ENCODE results near the gene CSF2RB.

The CSF2RB gene

DNA sequence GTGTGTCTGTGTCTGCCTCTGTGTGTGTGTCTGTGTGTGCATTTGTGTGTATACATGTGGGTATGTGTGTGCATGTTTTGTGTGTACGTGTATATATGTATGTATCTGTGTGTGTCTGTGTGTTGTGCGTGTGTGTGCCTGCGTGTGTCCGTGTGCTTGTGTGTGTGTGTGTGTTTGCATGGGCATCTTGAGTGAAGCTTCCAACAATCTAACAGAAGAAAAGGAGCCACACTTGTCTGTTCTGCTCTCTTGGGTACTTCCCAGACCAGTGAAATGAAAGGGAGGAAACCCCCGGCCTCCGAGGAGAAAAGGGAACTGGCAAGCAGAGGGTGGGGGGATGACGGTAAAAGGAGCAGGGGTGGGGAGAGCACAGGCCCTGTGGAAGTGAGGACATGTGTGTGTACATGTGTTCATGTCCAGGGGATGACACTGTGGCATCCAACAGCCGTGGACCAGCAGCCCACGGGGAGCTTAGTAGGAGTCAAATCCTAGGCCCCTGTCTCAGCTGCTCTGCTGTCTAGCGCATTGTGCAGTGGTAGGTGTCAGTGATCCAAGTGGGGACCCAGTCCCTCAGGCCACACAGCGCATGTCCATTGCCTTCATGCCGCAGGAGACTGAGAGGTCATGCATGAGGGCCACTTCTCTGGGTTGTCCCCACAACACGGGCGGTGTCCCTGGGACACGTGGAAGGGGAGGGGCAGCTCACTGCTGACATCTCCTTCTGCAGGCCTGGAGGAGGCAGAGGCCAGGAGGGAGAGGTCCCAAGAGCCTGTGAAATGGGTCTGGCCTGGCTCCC, 8.1 kb downstream of the CSF2RB start:
- no peak for DNase-seq (ENCODE audit: low spot score)

DNA sequence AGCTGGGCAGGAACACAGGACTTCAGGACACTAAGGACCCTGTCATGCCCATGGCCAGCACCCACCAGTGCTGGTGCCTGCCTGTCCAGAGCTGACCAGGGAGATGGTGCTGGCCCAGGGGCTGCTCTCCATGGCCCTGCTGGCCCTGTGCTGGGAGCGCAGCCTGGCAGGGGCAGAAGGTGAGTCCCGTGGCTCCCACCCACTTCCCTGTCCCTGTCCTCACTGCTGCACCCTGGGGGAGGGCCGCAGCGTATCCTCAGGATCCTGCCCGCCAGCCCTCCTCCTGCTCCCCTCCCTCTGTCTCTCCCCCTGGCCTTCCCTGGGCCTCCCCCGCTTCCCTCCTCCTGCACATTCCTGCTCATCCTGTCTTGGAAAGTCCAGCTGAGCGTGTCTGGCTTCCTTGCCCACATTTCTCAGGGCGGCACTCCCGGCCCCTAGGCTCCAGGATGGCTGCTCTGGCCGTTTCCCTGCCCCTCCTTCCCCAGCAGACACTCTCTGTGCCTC, 8.7 kb downstream of the CSF2RB start:
- DNase-seq (ENCODE audit: low spot score): no peak

DNA sequence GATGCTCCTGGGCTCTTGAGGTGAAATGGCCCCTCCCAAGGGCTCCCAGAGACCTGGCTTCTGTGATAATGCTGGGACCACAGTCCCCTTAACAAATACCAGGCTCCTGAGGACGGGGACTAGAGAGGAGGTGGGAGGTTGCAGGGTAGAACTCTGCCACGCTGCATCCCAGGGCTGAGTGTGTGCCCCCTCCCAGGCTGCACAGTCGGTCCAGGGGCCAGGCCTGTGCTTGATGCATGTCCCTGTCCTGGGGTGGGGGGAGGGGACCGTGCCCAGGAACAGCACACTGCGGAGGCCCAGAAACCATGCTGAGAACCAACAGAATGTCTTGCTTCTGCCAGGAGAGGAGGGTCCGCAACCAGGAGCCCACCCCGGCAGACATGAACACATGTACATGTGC, 9.3 kb downstream of the CSF2RB start:
- DNase-seq (ENCODE audit: low spot score): no peak

DNA sequence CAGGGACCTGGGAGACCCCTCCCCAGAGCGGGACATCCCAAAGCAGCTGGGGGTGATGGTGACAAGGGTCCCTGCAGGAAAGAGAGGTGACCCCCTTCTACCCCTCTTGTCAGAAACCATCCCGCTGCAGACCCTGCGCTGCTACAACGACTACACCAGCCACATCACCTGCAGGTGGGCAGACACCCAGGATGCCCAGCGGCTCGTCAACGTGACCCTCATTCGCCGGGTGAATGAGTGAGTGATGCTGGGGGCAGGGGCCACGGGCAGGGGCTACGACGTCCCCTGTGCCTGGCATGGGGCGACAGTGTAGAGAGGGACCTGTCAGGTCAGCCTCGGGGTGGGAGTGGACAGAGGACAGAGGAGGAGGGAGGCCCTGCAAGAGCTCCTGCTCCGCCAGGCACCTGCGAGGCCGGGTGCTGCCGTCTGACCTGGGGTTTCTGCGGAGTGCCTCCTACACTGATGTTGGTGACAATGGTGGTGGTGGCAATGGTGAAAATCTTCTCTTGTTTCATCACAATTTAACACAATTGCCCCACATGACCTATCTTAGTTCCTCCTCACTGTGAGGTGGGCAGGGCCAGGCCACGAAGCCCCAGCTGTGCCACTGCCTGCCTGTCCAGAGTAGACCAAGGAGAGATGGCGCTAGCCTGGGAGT, 9.8 kb downstream of the CSF2RB start:
- DNase-seq (ENCODE audit: low spot score): no peak

DNA sequence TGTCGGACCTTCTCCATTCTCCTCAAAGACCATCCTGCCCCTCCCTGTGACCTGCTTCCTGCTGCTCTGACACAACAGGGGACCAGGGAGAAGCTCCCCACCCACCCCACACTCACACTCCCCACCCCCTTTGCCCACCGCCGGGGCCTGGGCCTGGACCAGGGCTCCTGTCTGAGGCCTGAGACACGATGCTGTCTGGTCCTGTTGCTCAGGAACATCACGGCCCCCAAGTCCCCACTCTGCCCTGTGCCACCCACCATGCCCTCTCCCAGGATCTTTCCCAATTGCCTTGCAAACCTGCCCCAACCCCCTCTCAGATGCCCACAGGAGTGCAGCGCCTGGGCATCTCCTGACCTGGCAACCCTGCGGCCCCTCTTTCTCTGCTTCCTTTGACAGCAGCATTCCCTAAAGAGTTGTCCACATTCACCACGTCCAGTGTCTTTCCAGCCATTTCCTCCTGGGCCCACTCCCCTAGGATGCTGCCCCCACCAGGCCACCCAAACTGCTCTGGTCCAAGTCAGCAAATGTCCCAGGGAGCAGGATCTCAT, 10.8 kb downstream of the CSF2RB start:
- no peak for DNase-seq (ENCODE audit: low spot score)

DNA sequence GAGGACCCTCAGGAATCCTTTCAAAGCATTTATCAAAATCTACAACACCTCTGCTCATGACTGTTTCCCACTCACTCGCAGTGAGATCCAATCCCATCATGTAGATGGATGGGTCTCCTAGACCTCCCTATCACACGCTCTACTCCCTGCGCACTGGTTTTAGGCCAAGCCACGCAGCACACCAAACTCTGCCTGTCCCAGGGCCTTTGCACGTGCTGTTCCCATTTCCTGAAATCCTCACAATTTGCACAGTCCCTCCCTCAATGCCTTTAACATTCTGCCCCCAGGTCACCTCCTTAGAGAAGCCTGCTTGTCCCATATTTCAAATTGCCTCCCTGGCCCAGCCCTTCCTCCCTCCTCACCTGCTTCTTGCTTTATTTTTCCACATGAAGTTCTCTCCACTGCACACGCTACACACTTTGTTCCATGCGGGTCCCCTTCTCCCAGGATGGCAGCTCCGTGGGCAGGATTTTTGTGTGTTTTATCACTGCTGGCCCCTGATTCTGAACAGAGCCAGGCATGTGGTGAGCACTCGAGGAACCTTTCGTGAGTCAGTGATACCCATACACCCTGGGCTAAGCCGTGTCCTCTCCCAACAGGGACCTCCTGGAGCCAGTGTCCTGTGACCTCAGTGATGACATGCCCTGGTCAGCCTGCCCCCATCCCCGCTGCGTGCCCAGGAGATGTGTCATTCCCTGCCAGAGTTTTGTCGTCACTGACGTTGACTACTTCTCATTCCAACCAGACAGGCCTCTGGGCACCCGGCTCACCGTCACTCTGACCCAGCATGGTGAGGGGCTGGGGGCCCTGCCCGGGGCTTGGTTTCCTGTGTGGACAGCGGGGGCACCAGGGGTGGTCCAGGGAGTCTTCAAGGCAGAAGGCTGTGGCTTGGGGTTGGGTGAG, 12.2 kb downstream of the CSF2RB start:
- DNase-seq (ENCODE audit: low spot score): no peak

DNA sequence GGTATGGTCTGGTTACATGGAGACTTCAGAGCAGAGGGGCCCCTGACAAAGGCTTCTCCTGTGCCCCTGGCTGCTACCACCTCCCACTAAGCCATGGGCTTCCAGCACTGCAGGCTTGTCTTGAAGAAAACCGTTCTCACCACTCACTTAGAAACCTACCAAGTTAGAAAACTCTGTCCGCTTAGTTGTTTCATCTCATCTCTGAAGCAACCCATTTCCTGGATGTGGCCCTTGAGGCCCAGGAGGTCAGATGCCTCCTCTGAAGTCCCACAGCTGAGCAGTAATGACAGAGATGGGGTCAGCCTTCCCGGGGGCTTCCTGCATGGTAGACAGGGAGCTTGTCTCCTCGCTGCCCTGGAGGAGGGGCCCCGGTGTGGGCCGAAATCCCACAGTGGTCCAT, 12.9 kb downstream of the CSF2RB start:
- DNase-seq (ENCODE audit: low spot score): no peak

- no peak for DNase-seq (ENCODE audit: low spot score)
These were observed 13.4 kb downstream of the CSF2RB start for GRCh38 chr22:36926721-36927435.

GRCh38 chr22:36927671-36928070, 14.2 kb downstream of the CSF2RB start:
- no peak for DNase-seq (ENCODE audit: low spot score)

- no peak for DNase-seq (ENCODE audit: low spot score)
These were observed 14.8 kb downstream of the CSF2RB start for GRCh38 chr22:36928196-36928595.

DNA sequence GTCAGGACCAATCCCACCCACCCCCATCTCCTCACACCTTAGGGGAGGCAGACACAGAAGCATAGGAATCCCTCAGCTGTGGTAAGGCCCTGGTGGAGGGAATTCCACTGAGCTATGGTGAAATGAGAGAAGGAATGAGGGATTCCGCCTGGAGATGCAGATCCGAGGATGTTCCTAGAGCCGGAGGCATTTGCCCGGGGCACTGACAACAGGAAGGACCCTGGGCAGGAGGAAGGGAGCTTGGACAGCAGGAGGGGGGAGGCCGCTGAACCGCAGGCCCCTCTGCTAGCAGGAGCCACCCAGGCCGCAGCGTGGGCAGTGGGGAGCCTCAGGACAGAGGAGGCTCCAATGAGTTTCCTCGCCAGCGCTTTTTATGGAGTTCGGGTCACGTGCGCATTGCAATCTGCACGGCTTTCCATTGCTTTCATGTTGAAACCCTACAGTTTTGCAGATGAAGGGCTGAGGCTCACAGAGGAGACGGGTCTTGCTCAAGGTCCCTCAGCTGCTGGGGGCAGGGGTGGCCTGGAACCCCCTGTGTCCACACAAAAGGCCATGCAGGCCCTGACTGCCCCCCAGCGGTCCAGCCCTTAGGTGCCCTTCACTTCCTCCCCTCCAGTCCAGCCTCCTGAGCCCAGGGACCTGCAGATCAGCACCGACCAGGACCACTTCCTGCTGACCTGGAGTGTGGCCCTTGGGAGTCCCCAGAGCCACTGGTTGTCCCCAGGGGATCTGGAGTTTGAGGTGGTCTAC, 15.5 kb downstream of the CSF2RB start:
- no peak for DNase-seq (ENCODE audit: low spot score)

- DNase-seq (ENCODE audit: low spot score): no peak
These were observed 16.2 kb downstream of the CSF2RB start for GRCh38 chr22:36929621-36930020.

DNA sequence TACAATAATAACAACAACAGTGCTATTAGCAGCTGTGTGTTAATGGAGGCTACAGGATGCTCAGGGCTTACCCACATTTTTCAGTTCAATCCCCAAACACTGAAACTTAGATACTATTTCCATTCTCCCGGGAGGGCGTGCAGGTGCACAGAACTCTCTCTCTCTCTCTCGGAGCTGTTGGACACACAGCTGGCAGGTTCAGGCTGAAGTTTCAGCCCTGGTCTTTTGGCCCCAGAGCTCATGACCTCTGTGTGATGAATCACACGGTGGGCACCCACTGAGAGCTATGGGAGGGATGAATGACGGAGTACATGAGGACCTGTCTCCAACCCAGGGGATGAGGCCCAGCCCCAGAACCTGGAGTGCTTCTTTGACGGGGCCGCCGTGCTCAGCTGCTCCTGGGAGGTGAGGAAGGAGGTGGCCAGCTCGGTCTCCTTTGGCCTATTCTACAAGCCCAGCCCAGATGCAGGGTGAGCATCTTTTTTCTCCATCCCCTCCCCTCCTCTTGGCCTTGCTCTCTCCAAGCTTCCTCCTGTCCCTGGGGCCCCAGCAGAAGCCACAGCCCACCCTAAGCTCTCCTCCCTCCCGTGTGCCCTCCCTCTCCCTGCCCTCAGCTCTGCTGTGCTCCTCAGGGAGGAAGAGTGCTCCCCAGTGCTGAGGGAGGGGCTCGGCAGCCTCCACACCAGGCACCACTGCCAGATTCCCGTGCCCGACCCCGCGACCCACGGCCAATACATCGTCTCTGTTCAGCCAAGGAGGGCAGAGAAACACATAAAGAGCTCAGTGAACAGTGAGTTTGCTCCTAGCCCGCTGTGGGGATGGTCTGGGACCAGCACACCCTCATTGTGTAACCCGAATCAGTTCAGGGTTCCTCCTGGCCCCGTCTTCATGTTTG, 16.9 kb downstream of the CSF2RB start:
- no peak for DNase-seq (ENCODE audit: low spot score)

GRCh38 chr22:36931446-36931845, 18.0 kb downstream of the CSF2RB start:
- no peak for DNase-seq (ENCODE audit: low spot score)

- no peak for DNase-seq (ENCODE audit: low spot score)
These were observed 20.4 kb downstream of the CSF2RB start for GRCh38 chr22:36933629-36934417.

DNA sequence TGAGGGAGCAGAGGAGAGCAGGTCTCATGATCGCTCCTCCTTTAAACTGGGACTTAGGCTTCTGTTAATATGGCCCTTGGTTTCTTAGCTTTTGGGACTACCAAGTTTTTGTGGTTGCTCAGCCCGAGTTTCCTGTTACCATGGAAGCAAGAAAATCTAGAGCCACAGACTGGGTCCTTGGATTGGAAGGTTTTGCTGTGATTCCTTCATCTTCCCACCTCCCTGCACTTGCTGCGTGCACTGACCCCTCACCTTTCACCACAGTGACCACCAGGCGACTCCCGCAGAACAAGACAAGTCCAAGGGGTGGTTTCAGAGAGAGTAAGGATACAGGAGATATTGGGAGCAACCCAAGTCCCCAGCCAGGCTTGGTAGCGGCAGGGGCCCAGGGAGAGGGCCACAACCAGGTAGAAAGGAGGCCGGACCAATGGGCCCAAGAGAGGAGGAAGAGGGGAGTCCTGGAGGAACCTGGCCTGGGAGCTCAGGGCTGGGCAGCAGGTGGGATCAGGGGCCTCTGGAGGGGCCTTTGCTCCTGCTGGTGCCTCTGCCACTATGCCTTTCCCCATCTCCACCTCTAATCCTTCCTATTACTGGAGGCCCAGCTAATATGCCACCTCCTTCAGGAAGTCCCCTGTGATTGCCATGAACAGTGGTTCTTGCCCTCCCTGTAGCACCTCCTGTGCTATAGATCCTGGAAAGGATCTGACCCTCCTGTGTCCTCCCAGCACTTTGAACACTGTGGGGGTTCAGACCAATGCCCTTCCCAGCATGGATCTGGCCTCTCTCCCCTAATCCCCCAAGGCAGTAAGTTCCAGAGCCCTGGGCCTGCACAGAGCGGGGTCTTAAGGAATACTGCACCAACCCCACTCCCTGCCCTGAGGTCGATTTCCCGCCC, 21.2 kb downstream of the CSF2RB start:
- DNase-seq (ENCODE audit: low spot score): no peak

DNA sequence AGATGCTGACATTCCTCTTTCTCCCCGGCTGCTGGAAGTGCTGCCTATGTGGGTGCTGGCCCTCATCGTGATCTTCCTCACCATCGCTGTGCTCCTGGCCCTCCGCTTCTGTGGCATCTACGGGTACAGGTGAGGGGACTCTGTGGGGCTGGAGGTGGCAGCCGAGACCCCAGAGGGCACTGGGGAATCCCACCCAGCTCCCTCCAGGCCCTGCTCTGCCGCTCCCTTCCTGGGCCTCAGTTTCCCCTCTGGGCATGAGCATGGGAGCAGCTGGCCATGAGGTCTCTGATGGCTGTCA, 21.8 kb downstream of the CSF2RB start:
- no peak for DNase-seq (ENCODE audit: low spot score)

DNA sequence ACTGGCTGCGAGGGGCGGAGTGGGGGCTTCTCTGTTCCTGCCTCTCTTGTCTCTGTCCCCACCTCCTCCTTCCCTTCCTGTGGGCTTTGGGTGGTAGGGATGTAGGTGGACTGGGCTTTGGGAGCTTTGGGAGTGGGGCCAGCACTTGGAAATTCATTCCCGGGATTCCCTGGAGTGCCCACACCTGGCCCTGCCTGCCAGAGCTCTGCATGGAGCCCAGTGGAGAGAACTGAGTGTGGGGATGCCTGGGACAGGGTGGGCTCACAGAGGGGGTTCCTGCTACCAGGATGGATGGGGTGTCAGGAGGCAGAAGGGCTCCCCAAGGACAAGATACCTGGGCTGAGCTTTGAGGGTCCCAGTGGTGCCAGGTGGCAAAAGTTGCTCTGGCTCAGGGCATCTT, 22.3 kb downstream of the CSF2RB start:
- DNase-seq (ENCODE audit: low spot score): no peak
